GM18907 (cell line): ENCODE measurements around the gene HNRNPA1.

Experiments
- ATAC-seq: cut with Tn5 transposase; IDR thresholded peaks from one replicate; pipeline ENCODE4 v1.9.1; 2021; ENCODE audit warnings: mild to moderate bottlenecking, moderate library complexity; ENCODE audit not compliant: unreplicated experiment

The HNRNPA1 gene

GRCh38 chr12:54333420-54334034 lies 53.0 kb downstream of the HNRNPA1 start:
- no peak for ATAC-seq
